Naive thymus-derived CD4-positive, alpha-beta T cell (primary cell): ENCODE results near the gene MAL. TPM values are rescaled to one million over a fixed set of nuclear protein-coding genes. Genes with fewer than 3 reads are reported as not detected.

Experiments used
- ATAC-seq: fragments of 150-1000 bp; cut with Tn5 transposase; 2 replicates; pipeline ENCODE4 v1.10.0; 2021; ENCODE audit warnings: mild to moderate bottlenecking, moderate library complexity
- CTCF ChIA-PET: fragments of 350-600 bp; sonication (Branson Sonifier 250); formaldehyde crosslinking; loops from one replicate; lab custom pipeline; 2021; ENCODE audit warnings: antibody characterized with exemption; lab: Charles Lee
- POLR2A ChIA-PET: fragments of 350-600 bp; sonication (Branson Sonifier 250); formaldehyde crosslinking; loops from one replicate; lab custom pipeline; 2021; ENCODE audit warnings: antibody characterized with exemption, inconsistent platforms; lab: Charles Lee
- DNase-seq, 9 donors: peaks; one replicate each; pipeline versions ENCODE4 v3.0.0 to v3.0.0-alpha.2; 2020 to 2022; ENCODE audit warnings: mixed read lengths in 1 of 9
- H3K27ac ChIP-seq: one replicate; pipeline ENCODE4 v1.7.0; 2013; ENCODE audit warnings: mild to moderate bottlenecking, low read depth, low read length, moderate library complexity
- H3K27me3 ChIP-seq, 2 donors: one replicate each; pipeline ENCODE4 v1.7.0; 2013; ENCODE audit warnings: low read length in 2 of 2, mild to moderate bottlenecking in 2 of 2, moderate library complexity in 2 of 2; ENCODE audit not compliant: control insufficient read depth in 2 of 2, insufficient read depth in 2 of 2
- H3K36me3 ChIP-seq, 3 experiments: 1 replicate in 2 of 3; 2 replicates in 1 of 3; pipeline ENCODE4 v1.7.0; 2013; ENCODE audit warnings: low read length in 3 of 3, mild to moderate bottlenecking in 3 of 3, moderate library complexity in 1 of 3; ENCODE audit not compliant: insufficient read depth in 3 of 3, control insufficient read depth in 2 of 3
- H3K4me1 ChIP-seq, 2 donors: one replicate each; pipeline ENCODE4 v1.7.0; 2013; ENCODE audit warnings: low read length in 2 of 2, mild to moderate bottlenecking in 2 of 2, moderate library complexity in 1 of 2; ENCODE audit not compliant: control insufficient read depth in 2 of 2, insufficient read depth in 2 of 2
- H3K4me3 ChIP-seq: 2 replicates; pipeline ENCODE4 v1.7.0; 2013; ENCODE audit warnings: mild to moderate bottlenecking, low read length
- H3K9me3 ChIP-seq, 3 experiments: 1 replicate in 2 of 3; 2 replicates in 1 of 3; pipeline ENCODE4 v1.7.0; 2013; ENCODE audit warnings: low read length in 3 of 3; ENCODE audit not compliant: control insufficient read depth in 2 of 3
- H3K27ac Mint-ChIP-seq, 9 donors: one replicate each; pipeline ENCODE4 v1.8.0; 2020 to 2022; ENCODE audit warnings: mixed read lengths in 9 of 9, mild to moderate bottlenecking in 8 of 9, moderate library complexity in 5 of 9, inconsistent platforms in 2 of 9
- H3K27me3 Mint-ChIP-seq, 5 donors: one replicate each; pipeline ENCODE4 v1.8.0; 2021 to 2022; ENCODE audit warnings: mixed read lengths in 5 of 5, mild to moderate bottlenecking in 1 of 5
- H3K36me3 Mint-ChIP-seq, 5 donors: one replicate each; pipeline ENCODE4 v1.8.0; 2020 to 2022; ENCODE audit warnings: mixed read lengths in 5 of 5, mild to moderate bottlenecking in 3 of 5, inconsistent platforms in 1 of 5
- H3K4me1 Mint-ChIP-seq, 7 donors: one replicate each; pipeline ENCODE4 v1.8.0; 2020 to 2022; ENCODE audit warnings: mixed read lengths in 7 of 7, mild to moderate bottlenecking in 3 of 7, inconsistent platforms in 1 of 7
- H3K4me3 Mint-ChIP-seq, 10 donors: one replicate each; pipeline ENCODE4 v1.8.0; 2020 to 2022; ENCODE audit warnings: mild to moderate bottlenecking in 10 of 10, mixed read lengths in 10 of 10, moderate library complexity in 6 of 10, inconsistent platforms in 2 of 10
- H3K9me3 Mint-ChIP-seq, 11 donors: one replicate each; pipeline ENCODE4 v1.8.0; 2020 to 2022; ENCODE audit warnings: mixed read lengths in 11 of 11, mild to moderate bottlenecking in 4 of 11, inconsistent platforms in 1 of 11, moderate library complexity in 1 of 11
- intact Hi-C, 2 donors: fragments of 100-400 bp; cut with micrococcal nuclease; formaldehyde crosslinking; loops; one replicate each; pipeline ENCODE4 v1.15.1; 2023
- polyA plus RNA-seq, 2 donors: library from polyadenylated mRNA; unstranded; fragments of 300-500 nt; fragmentation: Illumina TruSeq; gene quantifications; one replicate each; pipeline ENCODE4 v1.2.3, GENCODE V29; 2021
- total RNA-seq, 6 experiments: library from RNA in 5 of 6; stranded (reverse) in 5 of 6; gene quantifications; 1 replicate in 5 of 6; 2 replicates in 1 of 6; pipeline ENCODE4 v1.2.3 and lab custom pipeline; 2021 to 2026

The MAL gene
- total and polyA plus RNA-seq, 7 experiments from 2014 or later: 124 to 575 (median 176) TPM

DNA sequence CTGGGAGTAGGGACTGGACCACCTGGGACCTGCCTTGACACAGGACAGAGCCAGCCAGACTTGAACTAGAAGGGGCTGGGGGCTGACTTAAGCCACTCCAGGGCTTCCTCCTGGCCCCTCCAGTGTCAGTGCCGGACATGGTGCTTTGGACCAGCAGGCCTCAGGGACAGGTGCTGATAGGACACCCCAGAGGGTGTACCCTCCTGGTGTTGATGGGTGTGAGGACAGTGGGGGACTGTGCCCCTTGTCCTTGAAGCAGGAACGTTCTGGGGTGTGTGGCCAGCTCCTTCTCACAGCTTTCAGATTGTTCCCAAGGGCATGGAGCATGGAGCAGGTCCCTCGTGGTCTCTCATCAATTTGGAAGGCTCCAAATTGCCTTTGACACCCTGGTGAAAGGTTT lies 6.8 kb downstream of the MAL start:
- no peak for DNase-seq
- Mint-ChIP-seq H3K36me3 (peaks cover 4 to 46% (median 18%) of the 10 kb centered on the region in 5 donors), H3K9me3 (peaks cover 0 to 10% (median 0%) of the 10 kb centered on the region in 11 donors), H3K27ac (peak overlapping the region in 7 of 9 donors; percentile 45 to 77 (median 69)), H3K4me3 (peak overlapping the region in 3 of 10 donors; percentile 36 to 56 (median 38)), H3K4me1 (peaks cover 47 to 95% (median 90%) of the 10 kb centered on the region in 7 donors), H3K27me3 (peaks cover 0 to 2% (median 0%) of the 10 kb centered on the region in 5 donors)
- ChIA-PET POLR2A (interaction anchor here (0.9 to 16.0 kb wide), 4 partner anchors 10 to 46 kb away, joined by 3 to 1031 read pairs (median 192); no protein-coding TSS in a partner anchor), CTCF (interaction anchor here (0.8 to 4.8 kb wide), 4 partner anchors 8 to 47 kb away, joined by 3 to 28 read pairs (median 8); no protein-coding TSS in a partner anchor)
- ATAC-seq: no peak
- no peaks in the 10 kb centered on the region for H3K9me3 ChIP-seq
- H3K27me3 ChIP-seq: no peaks in the 10 kb centered on the region
- intact Hi-C loops: no loop called here
- H3K4me3 ChIP-seq: no peak overlapping the region
- H3K36me3 ChIP-seq: peaks cover 0 to 33% (median 0%) of the 10 kb centered on the region in 3 experiments
- peak overlapping the region; percentile 48 for H3K27ac ChIP-seq
- H3K4me1 ChIP-seq: peaks cover 0 to 87% of the 10 kb centered on the region in 2 donors

DNA sequence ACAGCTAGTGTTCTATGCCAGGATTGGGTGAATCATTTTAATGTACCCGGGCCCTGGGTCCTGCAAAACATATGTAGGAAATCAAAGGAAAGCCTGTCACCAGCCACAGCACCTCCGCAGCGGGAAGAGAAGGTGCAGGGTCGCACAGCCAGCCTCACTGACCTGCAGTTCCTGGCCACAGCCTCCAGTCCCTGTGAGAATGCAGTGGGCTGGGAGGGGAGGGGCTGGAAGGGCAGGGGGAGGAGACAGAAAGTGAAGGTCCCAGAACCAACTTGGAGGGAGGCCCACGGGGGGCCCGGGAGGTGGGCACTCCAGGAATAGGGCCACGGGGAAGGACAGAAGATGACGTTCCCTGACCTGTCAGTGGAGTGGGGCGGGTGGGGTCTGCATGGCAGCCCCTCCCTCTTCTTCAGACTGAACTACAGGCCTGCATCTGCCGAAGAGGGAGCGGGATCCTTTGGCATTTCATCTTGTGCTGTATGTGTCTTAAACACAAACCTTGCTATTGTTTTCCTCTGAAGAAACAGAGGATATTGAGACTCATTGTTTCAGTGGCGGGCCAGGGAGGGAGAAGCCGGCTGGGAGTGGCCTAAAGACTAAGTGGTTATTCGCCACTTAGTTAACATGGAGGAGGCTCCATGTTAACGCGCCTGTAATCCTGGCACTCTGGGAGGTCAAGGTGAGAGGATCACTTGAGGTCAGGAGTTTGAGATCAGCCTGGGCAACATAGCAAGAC lies 7.5 kb downstream of the MAL start:
- H3K9me3 Mint-ChIP-seq: peaks cover 0 to 17% (median 0%) of the 10 kb centered on the region in 11 donors
- Histone ChIP-seq H3K4me3 (no peak overlapping the region), H3K4me1 (peaks cover 0 to 93% of the 10 kb centered on the region in 2 donors), H3K27ac (peak overlapping the region; percentile 59), H3K27me3 (no peaks in the 10 kb centered on the region), H3K9me3 (no peaks in the 10 kb centered on the region), H3K36me3 (peaks cover 0 to 33% (median 0%) of the 10 kb centered on the region in 3 experiments)
- peak overlapping the region in 4 of 10 donors; percentile 34 to 63 (median 42) for H3K4me3 Mint-ChIP-seq
- ChIA-PET POLR2A (interaction anchor here (0.7 to 16.0 kb wide), 8 partner anchors 8 to 45 kb away, joined by 3 to 1031 read pairs (median 14); partner anchors contain the start of gene MAL), CTCF (interaction anchor here (0.8 to 4.8 kb wide), 6 partner anchors 9 to 46 kb away, joined by 3 to 28 read pairs (median 4); no protein-coding TSS in a partner anchor)
- ATAC-seq (no peak), DNase-seq (no peak)
- H3K4me1 Mint-ChIP-seq: peaks cover 52 to 97% (median 92%) of the 10 kb centered on the region in 7 donors
- H3K27me3 Mint-ChIP-seq: no peaks in the 10 kb centered on the region
- peaks cover 4 to 48% (median 25%) of the 10 kb centered on the region in 5 donors for H3K36me3 Mint-ChIP-seq
- intact Hi-C loops: no loop called here
- H3K27ac Mint-ChIP-seq: peak overlapping the region; percentile 18 to 85 (median 66)

DNA sequence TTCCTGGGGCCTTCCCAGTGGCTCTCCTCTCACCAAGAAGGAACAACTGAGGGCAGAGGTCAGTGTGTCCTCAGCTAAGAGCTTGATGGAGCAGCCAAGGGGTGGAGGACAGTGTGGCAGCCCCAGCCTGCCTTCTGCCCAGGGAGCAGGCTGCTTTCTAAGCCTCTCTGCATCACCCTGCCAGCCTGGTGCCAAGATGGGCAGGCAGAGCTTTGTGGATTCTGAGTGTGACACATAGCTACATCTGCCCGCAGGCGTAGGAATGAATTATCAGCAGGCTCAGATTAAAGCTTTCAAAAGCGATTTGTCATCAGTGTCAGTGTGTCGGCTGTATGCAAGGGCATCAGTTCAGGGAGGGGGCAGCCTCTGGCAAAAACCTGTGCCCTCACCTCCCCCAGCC lies 8.7 kb downstream of the MAL start:
- H3K4me3 Mint-ChIP-seq: peak overlapping the region in 6 of 10 donors; percentile 22 to 74 (median 50)
- peaks cover 0 to 86% of the 10 kb centered on the region in 2 donors for H3K4me1 ChIP-seq

DNA sequence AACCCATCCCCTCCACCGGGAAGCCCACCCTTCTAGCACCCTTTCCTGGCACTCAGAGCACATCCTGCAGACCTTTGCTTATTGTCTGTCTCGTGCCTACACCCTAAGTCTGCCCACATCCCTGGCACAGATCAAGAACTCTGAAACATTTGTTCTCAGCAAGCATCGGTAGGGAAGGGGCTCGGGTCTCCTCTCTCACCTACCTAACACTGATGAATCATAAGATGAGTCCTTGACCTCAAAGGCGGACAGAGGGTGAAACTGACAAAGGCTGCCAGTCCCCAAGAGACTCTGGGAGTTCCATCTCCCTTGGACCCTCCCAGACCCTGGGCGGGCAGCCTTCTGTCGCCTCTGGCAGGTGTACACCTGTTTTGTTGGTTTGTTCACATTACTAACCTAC lies 9.3 kb downstream of the MAL start:
- Histone ChIP-seq H3K4me3 (peak overlapping the region; percentile 12), H3K27ac (peak overlapping the region; percentile 59), H3K4me1 (peaks cover 0 to 80% of the 10 kb centered on the region in 2 donors), H3K9me3 (no peaks in the 10 kb centered on the region), H3K36me3 (peaks cover 0 to 33% (median 0%) of the 10 kb centered on the region in 3 experiments), H3K27me3 (no peaks in the 10 kb centered on the region)
- intact Hi-C loops: no loop called here
- no peak for DNase-seq
- peaks cover 46 to 97% (median 94%) of the 10 kb centered on the region in 7 donors for H3K4me1 Mint-ChIP-seq
- H3K27ac Mint-ChIP-seq: peak overlapping the region in 8 of 9 donors; percentile 49 to 98 (median 87)
- ATAC-seq: no peak
- POLR2A ChIA-PET: interaction anchor here (1.9 to 16.0 kb wide), 5 partner anchors 9 to 44 kb away, joined by 6 to 1031 read pairs (median 15); partner anchors contain the start of gene MAL
- H3K9me3 Mint-ChIP-seq: peaks cover 0 to 17% (median 0%) of the 10 kb centered on the region in 11 donors
- peaks cover under 1 to 48% (median 35%) of the 10 kb centered on the region in 5 donors for H3K36me3 Mint-ChIP-seq
- no peaks in the 10 kb centered on the region for H3K27me3 Mint-ChIP-seq
- H3K4me3 Mint-ChIP-seq: peak overlapping the region in 9 of 10 donors; percentile 6 to 74 (median 42)
- CTCF ChIA-PET: interaction anchor here (0.7 to 4.8 kb wide), 2 partner anchors 11 to 44 kb away, joined by 3 to 28 read pairs; no protein-coding TSS in a partner anchor

More for the DNA sequence above, 8.7 kb downstream of the MAL start:
- H3K27me3 Mint-ChIP-seq: no peaks in the 10 kb centered on the region
- ChIA-PET POLR2A (interaction anchor here (1.3 to 16.0 kb wide), 6 partner anchors 9 to 44 kb away, joined by 3 to 1031 read pairs (median 14); partner anchors contain the start of gene MAL), CTCF (interaction anchor here (0.7 to 4.8 kb wide), 7 partner anchors 8 to 45 kb away, joined by 3 to 28 read pairs (median 3); no protein-coding TSS in a partner anchor)
- Histone ChIP-seq H3K9me3 (no peaks in the 10 kb centered on the region), H3K4me3 (no peak overlapping the region), H3K27ac (peak overlapping the region; percentile 59), H3K27me3 (no peaks in the 10 kb centered on the region), H3K36me3 (peaks cover 0 to 33% (median 0%) of the 10 kb centered on the region in 3 experiments)
- ATAC-seq: no peak
- peaks cover 52 to 99% (median 94%) of the 10 kb centered on the region in 7 donors for H3K4me1 Mint-ChIP-seq
- intact Hi-C loops: no loop called here
- peaks cover 1 to 50% (median 34%) of the 10 kb centered on the region in 5 donors for H3K36me3 Mint-ChIP-seq
- peak overlapping the region in 8 of 9 donors; percentile 49 to 98 (median 86) for H3K27ac Mint-ChIP-seq
- DNase-seq: no peak
- peaks cover 0 to 17% (median 0%) of the 10 kb centered on the region in 11 donors for H3K9me3 Mint-ChIP-seq

DNA sequence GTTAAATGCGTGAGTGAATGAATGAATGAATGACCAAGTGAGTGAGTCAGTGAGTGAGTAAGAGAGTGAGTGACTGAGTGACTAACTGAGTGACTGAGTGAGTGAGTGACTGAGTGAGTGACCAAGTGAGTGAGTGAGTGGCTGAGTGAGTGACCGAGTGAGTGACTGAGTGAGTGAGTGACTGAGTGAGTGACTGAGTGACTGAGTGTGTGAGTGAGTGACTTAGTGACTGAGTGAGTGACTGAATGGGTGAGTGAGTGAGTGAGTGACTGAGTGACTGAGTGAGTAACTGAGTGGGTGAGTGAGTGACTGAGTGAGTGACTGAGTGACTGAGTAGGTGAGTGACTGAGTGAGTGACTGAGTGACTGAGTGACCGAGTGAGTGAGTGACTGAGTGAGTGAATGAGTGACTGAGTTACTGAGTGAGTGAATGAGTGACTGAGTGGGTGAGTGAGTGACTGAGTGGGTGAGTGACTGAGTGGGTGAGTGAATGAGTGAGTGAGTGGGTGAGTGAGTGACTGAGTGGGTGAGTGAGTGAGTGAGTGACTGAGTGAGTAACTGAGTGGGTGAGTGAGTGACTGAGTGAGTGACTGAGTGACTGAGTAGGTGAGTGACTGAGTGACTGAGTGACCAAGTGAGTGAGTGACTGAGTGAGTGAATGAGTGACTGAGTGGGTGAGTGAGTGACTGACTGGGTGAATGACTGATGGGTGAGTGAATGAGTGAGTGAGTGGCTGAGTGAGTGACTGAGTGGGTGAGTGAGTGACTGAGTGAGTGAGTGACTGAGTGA lies 11.3 kb downstream of the MAL start:
- Mint-ChIP-seq H3K27me3 (no peaks in the 10 kb centered on the region), H3K4me1 (peaks cover 41 to 97% (median 92%) of the 10 kb centered on the region in 7 donors), H3K36me3 (peaks cover 4 to 50% (median 39%) of the 10 kb centered on the region in 5 donors), H3K27ac (peak overlapping the region; percentile 49 to 98 (median 84)), H3K9me3 (peaks cover 0 to 17% (median 0%) of the 10 kb centered on the region in 11 donors), H3K4me3 (peak overlapping the region; percentile 39 to 74 (median 57))
- intact Hi-C loops: no loop called here
- DNase-seq (no peak), ATAC-seq (no peak)
- Histone ChIP-seq H3K27me3 (no peaks in the 10 kb centered on the region), H3K4me3 (no peak overlapping the region), H3K27ac (peak overlapping the region; percentile 62), H3K4me1 (peaks cover 0 to 65% of the 10 kb centered on the region in 2 donors), H3K9me3 (no peaks in the 10 kb centered on the region), H3K36me3 (peaks cover 0 to 19% (median 0%) of the 10 kb centered on the region in 3 experiments)
- ChIA-PET CTCF (no interaction called here), POLR2A (no interaction called here)
